ENCODE data around the gene DUT.

The DUT gene

DNA sequence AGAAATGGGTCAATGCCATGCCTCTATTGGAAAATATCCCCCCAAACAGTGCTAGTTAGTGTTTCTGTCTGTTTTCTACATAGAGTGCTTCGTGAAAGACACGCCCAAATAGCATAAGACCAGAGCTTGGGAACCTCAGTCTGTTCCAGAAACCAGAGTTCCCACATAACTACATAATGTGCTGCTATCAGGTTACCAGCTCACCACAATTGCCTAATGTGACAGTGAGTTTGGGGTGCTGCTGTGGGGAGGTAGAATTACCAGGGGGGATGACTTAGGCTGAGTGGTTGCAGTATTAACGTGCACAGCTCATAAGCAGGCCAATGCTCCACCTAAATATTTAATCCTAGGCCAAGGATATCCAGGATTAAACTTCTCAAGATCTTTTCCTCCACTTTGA, 39.2 kb downstream of the DUT start:
- TF ChIP-seq, protein P1, sequence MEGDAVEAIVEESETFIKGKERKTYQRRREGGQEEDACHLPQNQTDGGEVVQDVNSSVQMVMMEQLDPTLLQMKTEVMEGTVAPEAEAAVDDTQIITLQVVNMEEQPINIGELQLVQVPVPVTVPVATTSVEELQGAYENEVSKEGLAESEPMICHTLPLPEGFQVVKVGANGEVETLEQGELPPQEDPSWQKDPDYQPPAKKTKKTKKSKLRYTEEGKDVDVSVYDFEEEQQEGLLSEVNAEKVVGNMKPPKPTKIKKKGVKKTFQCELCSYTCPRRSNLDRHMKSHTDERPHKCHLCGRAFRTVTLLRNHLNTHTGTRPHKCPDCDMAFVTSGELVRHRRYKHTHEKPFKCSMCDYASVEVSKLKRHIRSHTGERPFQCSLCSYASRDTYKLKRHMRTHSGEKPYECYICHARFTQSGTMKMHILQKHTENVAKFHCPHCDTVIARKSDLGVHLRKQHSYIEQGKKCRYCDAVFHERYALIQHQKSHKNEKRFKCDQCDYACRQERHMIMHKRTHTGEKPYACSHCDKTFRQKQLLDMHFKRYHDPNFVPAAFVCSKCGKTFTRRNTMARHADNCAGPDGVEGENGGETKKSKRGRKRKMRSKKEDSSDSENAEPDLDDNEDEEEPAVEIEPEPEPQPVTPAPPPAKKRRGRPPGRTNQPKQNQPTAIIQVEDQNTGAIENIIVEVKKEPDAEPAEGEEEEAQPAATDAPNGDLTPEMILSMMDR (IDR thresholded peaks at IDR 0.05; ENCODE audit: insufficient read depth, low read length): no peak
- TF ChIP-seq SPI1 (IDR thresholded peaks at IDR 0.05; ENCODE audit: borderline replicate concordance, low read depth) (no peak), GABPA (IDR thresholded peaks at IDR 0.05; ENCODE audit: low read depth) (no peak), POLR2AphosphoS5 (IDR thresholded peaks at IDR 0.05; ENCODE audit: low read depth) (no peak)
- TF ChIP-seq, protein P2, sequence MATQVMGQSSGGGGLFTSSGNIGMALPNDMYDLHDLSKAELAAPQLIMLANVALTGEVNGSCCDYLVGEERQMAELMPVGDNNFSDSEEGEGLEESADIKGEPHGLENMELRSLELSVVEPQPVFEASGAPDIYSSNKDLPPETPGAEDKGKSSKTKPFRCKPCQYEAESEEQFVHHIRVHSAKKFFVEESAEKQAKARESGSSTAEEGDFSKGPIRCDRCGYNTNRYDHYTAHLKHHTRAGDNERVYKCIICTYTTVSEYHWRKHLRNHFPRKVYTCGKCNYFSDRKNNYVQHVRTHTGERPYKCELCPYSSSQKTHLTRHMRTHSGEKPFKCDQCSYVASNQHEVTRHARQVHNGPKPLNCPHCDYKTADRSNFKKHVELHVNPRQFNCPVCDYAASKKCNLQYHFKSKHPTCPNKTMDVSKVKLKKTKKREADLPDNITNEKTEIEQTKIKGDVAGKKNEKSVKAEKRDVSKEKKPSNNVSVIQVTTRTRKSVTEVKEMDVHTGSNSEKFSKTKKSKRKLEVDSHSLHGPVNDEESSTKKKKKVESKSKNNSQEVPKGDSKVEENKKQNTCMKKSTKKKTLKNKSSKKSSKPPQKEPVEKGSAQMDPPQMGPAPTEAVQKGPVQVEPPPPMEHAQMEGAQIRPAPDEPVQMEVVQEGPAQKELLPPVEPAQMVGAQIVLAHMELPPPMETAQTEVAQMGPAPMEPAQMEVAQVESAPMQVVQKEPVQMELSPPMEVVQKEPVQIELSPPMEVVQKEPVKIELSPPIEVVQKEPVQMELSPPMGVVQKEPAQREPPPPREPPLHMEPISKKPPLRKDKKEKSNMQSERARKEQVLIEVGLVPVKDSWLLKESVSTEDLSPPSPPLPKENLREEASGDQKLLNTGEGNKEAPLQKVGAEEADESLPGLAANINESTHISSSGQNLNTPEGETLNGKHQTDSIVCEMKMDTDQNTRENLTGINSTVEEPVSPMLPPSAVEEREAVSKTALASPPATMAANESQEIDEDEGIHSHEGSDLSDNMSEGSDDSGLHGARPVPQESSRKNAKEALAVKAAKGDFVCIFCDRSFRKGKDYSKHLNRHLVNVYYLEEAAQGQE (IDR thresholded peaks at IDR 0.05; ENCODE audit: insufficient replicate concordance, low read depth): no peak
- peaks cover 2% of the 10 kb centered on the region for H3K27me3 ChIP-seq (ENCODE audit: insufficient read depth, poor library complexity, severe bottlenecking)
- H3K4me3 ChIP-seq (replicated peaks; ENCODE audit: insufficient read depth, low read length): no peak overlapping the region
- H3K27ac ChIP-seq (replicated peaks): no peak overlapping the region
- no peak for DNase-seq (ENCODE audit: low read depth in 1 of 2, low spot score in 1 of 2)

DNA sequence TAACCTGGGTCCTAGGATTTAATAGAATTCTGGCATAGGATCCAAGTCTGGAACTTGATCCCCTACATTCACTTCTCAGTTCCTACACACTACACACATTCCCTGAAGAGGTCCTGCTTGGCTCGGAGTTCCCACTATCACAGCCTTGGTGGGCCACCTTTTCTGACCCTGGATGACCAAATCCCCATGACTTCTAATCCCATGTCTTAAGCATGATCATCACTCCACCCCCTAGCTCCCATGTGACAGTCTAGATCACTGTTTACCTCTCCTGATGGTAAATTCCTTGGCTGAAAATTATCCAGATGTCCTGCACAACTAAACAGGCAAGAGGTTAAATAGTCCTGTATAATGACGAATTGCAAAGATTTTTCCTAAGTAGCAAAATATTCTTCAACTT, 40.3 kb downstream of the DUT start:
- no peak overlapping the region for H3K4me3 ChIP-seq (replicated peaks; ENCODE audit: insufficient read depth, low read length)
- TF ChIP-seq, protein P1 (IDR thresholded peaks at IDR 0.05; ENCODE audit: insufficient read depth, low read length): no peak
- no peak for TF ChIP-seq SPI1 (IDR thresholded peaks at IDR 0.05; ENCODE audit: borderline replicate concordance, low read depth)
- TF ChIP-seq POLR2AphosphoS5 (IDR thresholded peaks at IDR 0.05; ENCODE audit: low read depth): no peak
- no peak for TF ChIP-seq GABPA (IDR thresholded peaks at IDR 0.05; ENCODE audit: low read depth)
- TF ChIP-seq, protein P2 (IDR thresholded peaks at IDR 0.05; ENCODE audit: insufficient replicate concordance, low read depth): no peak
- no peak for DNase-seq (ENCODE audit: low read depth in 1 of 2, low spot score in 1 of 2)
- H3K27me3 ChIP-seq (ENCODE audit: insufficient read depth, poor library complexity, severe bottlenecking): peaks cover 2% of the 10 kb centered on the region
- no peak overlapping the region for H3K27ac ChIP-seq (replicated peaks)

DNA sequence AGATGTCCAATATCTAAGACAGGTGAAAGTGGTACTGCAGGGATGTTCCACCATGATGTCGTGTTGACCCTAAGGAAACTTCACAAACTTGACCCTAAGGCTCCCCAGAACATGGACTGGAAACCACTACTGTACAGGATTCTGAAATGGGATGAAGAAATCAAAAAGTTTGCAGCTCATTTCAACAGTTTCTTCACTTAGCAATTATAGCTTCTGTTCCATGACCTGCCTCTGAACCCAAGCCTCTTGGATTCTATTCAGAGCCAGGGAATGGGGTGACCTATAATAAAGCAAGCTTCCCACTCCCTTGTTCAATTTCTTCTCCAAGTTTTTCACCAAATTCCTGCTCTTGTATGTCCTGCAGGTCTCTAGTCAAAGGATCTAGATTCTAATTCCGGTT, 40.7 kb downstream of the DUT start:
- Histone ChIP-seq H3K27me3 (ENCODE audit: insufficient read depth, poor library complexity, severe bottlenecking) (peaks cover 2% of the 10 kb centered on the region), H3K27ac (replicated peaks) (no peak overlapping the region), H3K4me3 (replicated peaks; ENCODE audit: insufficient read depth, low read length) (no peak overlapping the region)
- DNase-seq (ENCODE audit: low read depth in 1 of 2, low spot score in 1 of 2): no peak
- TF ChIP-seq, protein P2 (IDR thresholded peaks at IDR 0.05; ENCODE audit: insufficient replicate concordance, low read depth): no peak
- TF ChIP-seq, protein P1 (IDR thresholded peaks at IDR 0.05; ENCODE audit: insufficient read depth, low read length): no peak
- TF ChIP-seq GABPA (IDR thresholded peaks at IDR 0.05; ENCODE audit: low read depth) (no peak), POLR2AphosphoS5 (IDR thresholded peaks at IDR 0.05; ENCODE audit: low read depth) (no peak), SPI1 (IDR thresholded peaks at IDR 0.05; ENCODE audit: borderline replicate concordance, low read depth) (no peak)
